AG10803 (cell line): ENCODE results near the gene SLC30A1.

Experiments
- DNase-seq: peaks from one replicate; pipeline ENCODE4 v3.0.0; 2010; ENCODE audit warnings: low read depth
- H3K4me3 ChIP-seq: 2 replicates; pipeline ENCODE4 v1.5.1; 2011; ENCODE audit warnings: mild to moderate bottlenecking, low read length, control low read depth
- TF ChIP-seq, protein P1 (sequence below): conservative IDR thresholded peaks from 2 replicates; pipeline ENCODE4 v1.5.1; 2011; ENCODE audit warnings: mild to moderate bottlenecking, low read length, control low read depth, inconsistent platforms

Gene SLC30A1

DNA sequence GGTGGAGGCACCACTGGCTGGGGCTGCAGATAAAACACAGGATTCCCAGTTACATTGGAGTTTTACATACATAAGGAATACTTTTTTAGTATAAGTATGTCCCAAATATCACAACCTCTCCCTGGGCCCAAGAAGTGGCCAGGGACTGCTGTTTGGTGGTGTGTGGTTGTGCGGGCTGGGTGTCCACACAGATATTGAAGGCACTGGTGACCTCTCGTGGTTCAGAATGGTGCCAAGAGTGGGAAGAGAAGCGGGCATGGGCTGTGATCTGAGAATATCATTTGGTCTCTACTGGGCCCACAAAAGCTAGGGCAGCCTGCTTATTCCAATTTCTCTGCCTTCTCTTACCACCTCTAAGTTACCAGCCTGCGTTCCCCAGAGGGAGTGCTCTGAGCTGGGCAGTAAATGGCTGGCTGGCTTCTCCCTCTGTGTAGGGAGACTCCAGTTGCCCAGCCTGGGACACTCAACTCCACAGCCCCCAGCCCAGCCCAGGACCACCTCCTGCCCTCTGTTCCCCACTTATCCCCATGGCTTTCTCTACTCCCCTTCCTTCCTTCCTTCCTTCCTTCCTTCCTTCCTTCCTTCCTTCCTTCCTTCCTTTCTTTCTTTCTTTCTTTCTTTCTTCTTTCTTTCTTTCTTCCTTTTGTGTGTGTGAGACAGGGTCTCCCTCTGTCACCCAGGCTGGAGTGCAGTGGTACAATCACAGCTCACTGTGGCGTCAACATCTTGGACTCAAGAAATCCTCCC is 44.2 kb downstream of the SLC30A1 start:
- no peak overlapping the region for H3K4me3 ChIP-seq
- TF ChIP-seq, protein P1, sequence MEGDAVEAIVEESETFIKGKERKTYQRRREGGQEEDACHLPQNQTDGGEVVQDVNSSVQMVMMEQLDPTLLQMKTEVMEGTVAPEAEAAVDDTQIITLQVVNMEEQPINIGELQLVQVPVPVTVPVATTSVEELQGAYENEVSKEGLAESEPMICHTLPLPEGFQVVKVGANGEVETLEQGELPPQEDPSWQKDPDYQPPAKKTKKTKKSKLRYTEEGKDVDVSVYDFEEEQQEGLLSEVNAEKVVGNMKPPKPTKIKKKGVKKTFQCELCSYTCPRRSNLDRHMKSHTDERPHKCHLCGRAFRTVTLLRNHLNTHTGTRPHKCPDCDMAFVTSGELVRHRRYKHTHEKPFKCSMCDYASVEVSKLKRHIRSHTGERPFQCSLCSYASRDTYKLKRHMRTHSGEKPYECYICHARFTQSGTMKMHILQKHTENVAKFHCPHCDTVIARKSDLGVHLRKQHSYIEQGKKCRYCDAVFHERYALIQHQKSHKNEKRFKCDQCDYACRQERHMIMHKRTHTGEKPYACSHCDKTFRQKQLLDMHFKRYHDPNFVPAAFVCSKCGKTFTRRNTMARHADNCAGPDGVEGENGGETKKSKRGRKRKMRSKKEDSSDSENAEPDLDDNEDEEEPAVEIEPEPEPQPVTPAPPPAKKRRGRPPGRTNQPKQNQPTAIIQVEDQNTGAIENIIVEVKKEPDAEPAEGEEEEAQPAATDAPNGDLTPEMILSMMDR = no peak
- no peak for DNase-seq

- H3K4me3 ChIP-seq = no peak overlapping the region
- TF ChIP-seq, protein P1 = no peak
- DNase-seq = no peak
These were observed 46.9 kb downstream of the SLC30A1 start for GRCh38 chr1:211532088-211532444.

DNA sequence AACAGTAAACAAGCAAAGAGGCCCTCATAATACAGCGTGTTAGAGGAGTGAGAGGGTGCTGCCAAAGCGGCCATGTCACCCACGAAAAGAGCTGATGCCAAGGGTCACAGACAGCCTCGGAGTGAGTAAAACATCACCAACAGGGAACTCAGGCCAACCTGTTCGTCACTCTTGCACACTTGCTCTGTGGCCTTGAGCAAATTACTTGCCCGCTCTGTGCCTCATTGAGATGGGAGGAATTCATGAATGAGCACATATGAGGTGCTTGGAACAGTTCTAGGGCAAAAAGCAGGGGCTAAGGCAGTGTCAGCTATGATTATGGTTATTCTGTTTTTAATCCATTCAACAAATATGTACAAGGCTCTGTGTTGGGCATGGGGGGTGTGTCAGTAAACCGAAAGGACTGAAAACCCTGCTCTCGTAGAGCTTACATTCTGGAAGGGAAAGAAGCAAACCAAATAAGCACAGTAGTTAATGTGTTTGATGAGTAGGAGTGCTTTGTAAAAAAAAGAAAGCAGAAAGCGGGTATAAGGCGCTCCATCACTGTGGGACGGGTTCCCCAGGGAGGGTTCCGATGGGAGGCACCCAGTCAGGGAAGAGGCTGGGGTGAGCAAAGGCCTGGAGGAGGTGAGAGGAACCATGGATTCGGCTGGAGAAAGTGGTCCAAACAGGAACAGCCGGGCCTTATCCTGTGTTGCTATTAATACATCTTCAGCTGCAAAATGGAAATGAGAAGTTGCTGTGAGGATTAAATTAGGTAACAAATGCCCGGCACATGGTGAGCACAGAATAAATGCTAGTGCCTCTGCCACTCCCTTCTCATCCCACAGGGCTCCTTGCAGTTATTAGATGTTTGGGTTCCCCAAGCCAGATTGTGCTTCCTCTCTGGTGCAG is 47.5 kb downstream of the SLC30A1 start:
- H3K4me3 ChIP-seq = no peak overlapping the region
- TF ChIP-seq, protein P1 = no peak
- no peak for DNase-seq

GRCh38 chr1:211530102-211530501 is 48.9 kb downstream of the SLC30A1 start:
- DNase-seq = no peak
- H3K4me3 ChIP-seq = no peak overlapping the region
- TF ChIP-seq, protein P1 = no peak

GRCh38 chr1:211529453-211529852 is 49.5 kb downstream of the SLC30A1 start:
- DNase-seq = no peak
- TF ChIP-seq, protein P1 = no peak
- H3K4me3 ChIP-seq = no peak overlapping the region

DNA sequence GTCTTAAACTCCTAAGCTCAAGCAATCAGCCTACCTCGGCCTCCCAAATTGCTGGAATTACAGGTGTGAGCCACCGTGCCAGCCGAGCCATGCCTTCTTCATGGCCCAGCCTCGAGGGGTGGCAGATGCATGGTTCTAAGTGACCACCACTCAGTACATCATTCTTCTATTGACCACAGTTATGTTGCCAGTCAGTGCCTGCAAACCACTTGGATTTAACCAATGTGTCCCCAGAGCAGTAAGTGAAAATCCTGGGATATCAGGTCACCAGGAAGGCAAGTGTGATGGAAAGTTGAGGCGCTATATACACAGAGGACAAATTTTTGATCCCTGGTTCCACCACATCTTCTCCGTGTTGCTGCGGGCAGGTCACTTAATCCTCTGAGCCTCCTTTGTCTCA is 50.0 kb downstream of the SLC30A1 start:
- TF ChIP-seq, protein P1 = no peak
- H3K4me3 ChIP-seq = no peak overlapping the region
- DNase-seq = no peak
